ENCODE results near the gene MPV17L2.
A peak's percentile ranks its signal among the peaks of the same experiment; 100 is the strongest.
"Not testable (repeated sequence)": the region's sequence is repeated elsewhere in the genome, so short reads cannot be mapped to it uniquely, and the experiment has no call there.

Gene MPV17L2

GRCh38 chr19:18192673-18193387 is at the start of gene MPV17L2:
MPV17L2 (plus strand) TSS chr19:18193218; CDS start chr19:18193282, 64 bp downstream.
- peak; percentile 99 for DNase-seq

GRCh38 chr19:18143902-18144301 is 49.1 kb upstream of the MPV17L2 start:
- DNase-seq: no peak

- DNase-seq: no peak
Observed at GRCh38 chr19:18144361-18144760, 48.7 kb upstream of the MPV17L2 start.

GRCh38 chr19:18144906-18145305 is 48.1 kb upstream of the MPV17L2 start:
- DNase-seq: no peak

GRCh38 chr19:18145391-18145999 is 47.5 kb upstream of the MPV17L2 start:
- DNase-seq: no peak

- no peak for DNase-seq
Observed at GRCh38 chr19:18147396-18147795, 45.6 kb upstream of the MPV17L2 start.

GRCh38 chr19:18149596-18149975 is 43.4 kb upstream of the MPV17L2 start:
- no peak for DNase-seq

GRCh38 chr19:18150776-18151624 is 42.0 kb upstream of the MPV17L2 start:
- DNase-seq: no peak

GRCh38 chr19:18152442-18152816 is 40.6 kb upstream of the MPV17L2 start:
- peak; percentile 98 for DNase-seq

GRCh38 chr19:18152817-18153555 is 40.0 kb upstream of the MPV17L2 start, which contains the start of gene PIK3R2:
PIK3R2 (plus strand) TSS chr19:18153163; CDS start chr19:18155880, 2,717 bp downstream.
- DNase-seq: peak; percentile 99

GRCh38 chr19:18153556-18154134 is 39.4 kb upstream of the MPV17L2 start:
- DNase-seq: peak; percentile 44

- DNase-seq: no peak
Observed at GRCh38 chr19:18155095-18156087, 37.6 kb upstream of the MPV17L2 start.

GRCh38 chr19:18156268-18156667 is 36.8 kb upstream of the MPV17L2 start:
- no peak for DNase-seq

GRCh38 chr19:18156841-18157464 is 36.1 kb upstream of the MPV17L2 start:
- no peak for DNase-seq

- DNase-seq: no peak
Observed at GRCh38 chr19:18157465-18158063, 35.5 kb upstream of the MPV17L2 start.

GRCh38 chr19:18158467-18158866 is 34.6 kb upstream of the MPV17L2 start:
- DNase-seq: no peak

GRCh38 chr19:18159059-18159616 is 33.9 kb upstream of the MPV17L2 start:
- DNase-seq: not testable (repeated sequence)

GRCh38 chr19:18159810-18160209 is 33.2 kb upstream of the MPV17L2 start:
- DNase-seq: no peak

- DNase-seq: no peak
Observed at GRCh38 chr19:18160493-18160970, 32.5 kb upstream of the MPV17L2 start.

Data from CD4-positive, alpha-beta T cell treated with Interleukin-6 for 4 hours (primary cell).